HG02973 (cell line): ENCODE measurements around the gene ZFR2.

Source experiments
- ATAC-seq: cut with Tn5 transposase; IDR thresholded peaks from one replicate; pipeline ENCODE4 v1.9.1; 2021; ENCODE audit warnings: moderate library complexity; ENCODE audit not compliant: unreplicated experiment

Gene ZFR2

DNA sequence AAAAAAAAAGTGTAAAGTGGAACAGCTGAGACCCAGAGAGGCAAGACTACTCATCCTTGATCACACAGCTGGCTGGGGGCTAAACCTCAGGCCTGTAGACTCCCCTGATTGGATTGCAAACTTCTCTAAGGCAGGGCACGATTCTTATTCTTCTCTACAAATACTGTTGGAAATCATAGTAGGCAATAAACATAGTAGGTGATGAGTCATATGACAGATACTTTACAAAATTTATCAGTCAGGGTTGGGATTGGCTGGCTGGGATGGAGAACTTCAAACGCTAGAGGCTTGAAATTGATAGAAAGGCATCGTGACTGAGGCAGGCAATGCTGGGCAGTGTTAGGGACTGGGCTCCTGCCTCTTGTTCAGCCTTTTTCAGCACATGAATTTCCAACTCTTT is 76.7 kb downstream of the ZFR2 start:
- ATAC-seq = no peak

DNA sequence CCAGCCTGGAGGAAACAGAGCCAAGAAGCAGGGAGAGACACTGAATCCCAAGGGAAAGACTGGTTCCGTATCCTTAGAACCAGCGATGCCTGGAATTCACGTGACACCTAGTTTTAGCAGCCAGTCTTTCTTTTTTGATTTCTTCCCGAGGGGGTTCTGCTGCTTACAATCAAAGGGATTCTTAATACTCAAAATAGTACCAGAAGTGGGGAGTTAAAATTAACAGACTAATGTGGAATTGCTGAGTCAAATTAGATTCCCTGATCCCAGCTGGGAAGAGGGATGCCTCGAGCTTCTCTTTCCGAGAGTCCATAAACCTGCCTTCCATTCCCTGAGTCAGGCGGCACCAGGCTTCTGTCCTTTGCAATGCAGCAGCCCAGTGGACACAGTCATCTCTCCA is 77.9 kb downstream of the ZFR2 start:
- no peak for ATAC-seq

DNA sequence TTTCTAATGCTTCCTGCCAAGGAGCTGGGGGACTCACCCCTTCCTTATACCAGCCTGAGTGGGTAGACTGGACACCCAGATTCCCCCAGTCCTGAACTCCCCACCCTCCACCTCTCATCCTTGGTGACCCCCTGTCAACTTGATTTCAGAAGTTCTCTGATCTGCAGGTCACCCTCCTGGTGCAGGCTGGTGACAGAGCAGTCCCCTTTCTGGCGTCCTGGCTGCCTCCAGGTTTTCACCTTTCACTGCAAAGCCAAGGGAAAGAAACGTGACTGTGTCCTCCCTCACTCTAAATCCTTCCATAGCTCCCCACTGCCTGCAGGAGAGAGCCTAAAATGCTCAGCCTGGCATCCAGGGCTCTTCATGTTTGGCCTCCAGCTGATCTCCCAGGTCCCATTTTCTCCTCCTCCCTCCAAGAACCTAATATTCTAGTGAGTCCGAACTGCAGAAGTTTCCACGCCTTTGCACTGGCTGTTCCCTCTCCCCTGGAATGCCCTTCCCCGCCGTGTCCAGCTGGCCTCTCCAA is 78.6 kb downstream of the ZFR2 start:
- no peak for ATAC-seq

DNA sequence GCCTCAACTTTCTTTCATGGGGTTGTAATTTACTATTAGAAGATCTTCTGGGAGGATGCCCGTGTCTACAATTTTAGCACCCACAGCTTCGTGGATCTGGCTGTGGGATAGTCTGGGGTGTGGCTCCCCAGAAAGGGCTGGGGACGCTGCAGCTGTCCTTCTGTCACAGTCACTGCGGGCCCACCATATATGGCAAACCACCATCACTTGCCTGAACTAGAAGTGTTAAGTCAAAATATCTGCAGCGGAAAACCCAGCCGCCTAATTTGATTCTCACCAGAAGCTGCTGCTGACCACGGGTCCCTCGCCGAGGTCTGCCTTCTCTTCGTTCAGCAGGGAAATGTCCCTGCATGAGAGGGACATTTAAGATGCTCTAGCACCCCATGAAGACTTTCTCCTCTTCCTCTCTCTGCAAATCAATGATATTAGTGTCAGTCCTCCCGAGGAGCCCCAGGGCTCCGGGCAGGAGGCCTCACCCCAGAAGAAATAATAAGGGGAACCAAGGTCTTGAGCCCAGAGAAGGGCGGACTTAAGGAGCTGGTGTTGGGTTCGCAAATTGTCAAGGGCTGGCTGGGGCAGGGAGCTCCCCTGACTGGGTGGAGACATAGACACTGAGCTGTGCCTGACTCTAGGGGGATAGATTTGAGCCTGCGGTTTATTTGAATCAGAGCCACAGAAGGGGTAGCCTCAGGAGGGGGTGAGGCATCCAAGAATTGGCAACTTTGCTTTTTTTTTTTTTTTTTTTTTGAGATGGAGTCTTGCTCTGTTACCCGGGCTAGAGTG is 79.7 kb downstream of the ZFR2 start:
- ATAC-seq = no peak

DNA sequence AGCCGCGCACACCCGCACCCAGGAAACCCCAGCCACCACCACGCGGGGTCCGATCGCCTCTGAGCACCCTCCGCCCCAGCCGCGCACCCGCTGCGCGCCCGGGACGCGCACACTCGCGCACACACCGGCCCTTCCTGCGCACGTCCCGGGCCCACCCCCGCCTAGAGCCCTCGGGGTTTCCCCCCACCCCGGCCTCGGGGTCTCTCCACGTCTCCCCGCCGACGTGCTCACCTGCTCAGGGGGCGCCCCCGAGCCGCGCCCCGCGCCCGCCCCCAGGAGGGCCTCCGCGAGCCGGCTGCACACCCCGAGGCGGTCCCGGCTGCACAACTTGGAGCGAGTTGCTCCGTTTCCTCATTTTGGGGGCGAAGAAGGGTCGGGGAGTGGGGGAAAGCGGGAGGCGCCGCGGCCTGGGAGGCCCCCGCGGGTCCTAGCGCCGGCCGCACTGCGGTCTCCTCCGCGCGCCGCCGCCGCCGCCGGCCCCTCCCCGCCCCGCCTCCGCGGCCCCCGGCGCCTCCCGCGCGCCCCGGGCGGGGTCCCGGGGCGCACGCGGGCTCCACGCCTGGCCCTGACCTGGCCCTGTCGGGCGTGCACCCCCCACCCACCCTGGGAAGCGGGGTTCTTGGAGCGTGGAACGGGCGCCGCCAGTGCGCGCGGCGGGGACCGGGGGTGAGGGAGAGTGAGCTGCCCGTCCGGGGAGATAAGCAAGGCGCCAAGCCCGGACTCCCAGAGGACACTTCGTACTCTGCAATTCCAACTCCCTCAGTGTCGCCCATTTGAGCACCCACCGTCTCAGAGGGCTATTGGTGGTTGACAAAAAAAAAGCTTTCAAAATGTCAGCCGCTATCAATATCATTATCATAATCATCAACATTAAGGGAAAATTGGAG is 82.7 kb downstream of the ZFR2 start, which contains the start of gene MATK:
MATK (minus strand) TSS at position 444 of the 887 bp plus-strand sequence. CDS start 1,246 bp downstream, outside the sequence.
- ATAC-seq = no peak

DNA sequence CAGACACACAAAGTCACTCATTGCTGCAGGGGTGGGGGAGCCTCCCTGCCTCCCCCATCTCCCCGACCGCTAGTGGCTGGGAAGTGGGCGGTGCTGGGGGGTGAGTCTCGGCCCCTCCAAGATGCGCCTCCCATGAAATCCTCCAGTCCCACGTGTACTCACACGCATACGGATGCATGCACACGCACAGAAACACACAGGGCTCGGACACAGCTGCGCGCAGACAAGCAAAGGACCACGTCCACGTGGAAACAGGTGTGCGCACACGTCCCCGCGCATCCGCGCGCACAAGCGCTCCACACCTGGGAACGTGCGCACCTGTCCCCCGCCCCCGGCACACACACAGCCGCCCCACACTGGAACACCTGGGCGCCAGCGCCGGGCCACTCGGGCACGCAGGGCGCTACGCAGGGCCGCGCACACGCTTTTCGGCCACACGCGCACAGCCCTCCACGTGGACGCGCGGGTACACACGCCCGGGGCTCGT is 83.3 kb downstream of the ZFR2 start:
- ATAC-seq = no peak

DNA sequence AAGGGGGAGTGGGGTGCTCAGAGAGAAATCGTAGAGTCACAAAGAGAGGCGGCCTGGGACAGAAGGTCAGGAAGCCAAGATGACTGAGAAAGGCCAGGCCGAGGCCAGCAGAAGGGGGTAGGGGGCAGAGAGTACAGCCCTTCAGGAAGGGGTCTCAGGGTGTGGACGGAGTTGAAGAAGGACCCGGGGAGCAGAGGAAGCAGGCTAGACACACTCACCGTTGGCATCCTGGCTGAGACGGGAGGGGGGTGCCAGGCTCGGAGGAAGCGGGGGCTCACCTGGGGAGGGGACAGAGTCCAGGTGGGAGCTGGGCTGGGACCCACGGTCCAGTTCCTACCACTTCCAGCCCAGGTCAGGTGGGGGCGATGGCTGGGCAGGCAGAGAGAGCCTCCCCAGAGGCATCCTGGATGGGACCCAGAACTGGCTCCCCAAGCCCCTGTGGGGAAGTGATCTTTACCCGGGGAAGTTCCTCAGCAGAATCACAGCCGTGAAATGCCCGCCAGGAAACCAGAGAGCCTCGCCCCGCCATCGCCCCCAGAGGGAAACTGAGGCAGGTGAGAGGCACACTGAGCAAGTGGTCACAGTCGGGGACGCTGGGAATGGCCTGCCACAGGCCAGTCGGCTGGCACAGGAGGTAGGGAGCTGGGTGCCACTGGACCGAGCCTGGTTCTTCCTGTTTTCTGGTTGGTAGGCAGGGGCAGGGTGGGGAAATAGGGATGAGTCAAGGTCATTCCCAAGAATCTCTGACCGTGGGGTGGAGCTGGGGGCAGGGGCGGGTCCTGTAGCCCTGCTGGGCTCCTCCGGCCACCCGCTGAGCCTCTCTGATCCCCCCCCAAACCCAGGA is 84.0 kb downstream of the ZFR2 start:
- no peak for ATAC-seq

DNA sequence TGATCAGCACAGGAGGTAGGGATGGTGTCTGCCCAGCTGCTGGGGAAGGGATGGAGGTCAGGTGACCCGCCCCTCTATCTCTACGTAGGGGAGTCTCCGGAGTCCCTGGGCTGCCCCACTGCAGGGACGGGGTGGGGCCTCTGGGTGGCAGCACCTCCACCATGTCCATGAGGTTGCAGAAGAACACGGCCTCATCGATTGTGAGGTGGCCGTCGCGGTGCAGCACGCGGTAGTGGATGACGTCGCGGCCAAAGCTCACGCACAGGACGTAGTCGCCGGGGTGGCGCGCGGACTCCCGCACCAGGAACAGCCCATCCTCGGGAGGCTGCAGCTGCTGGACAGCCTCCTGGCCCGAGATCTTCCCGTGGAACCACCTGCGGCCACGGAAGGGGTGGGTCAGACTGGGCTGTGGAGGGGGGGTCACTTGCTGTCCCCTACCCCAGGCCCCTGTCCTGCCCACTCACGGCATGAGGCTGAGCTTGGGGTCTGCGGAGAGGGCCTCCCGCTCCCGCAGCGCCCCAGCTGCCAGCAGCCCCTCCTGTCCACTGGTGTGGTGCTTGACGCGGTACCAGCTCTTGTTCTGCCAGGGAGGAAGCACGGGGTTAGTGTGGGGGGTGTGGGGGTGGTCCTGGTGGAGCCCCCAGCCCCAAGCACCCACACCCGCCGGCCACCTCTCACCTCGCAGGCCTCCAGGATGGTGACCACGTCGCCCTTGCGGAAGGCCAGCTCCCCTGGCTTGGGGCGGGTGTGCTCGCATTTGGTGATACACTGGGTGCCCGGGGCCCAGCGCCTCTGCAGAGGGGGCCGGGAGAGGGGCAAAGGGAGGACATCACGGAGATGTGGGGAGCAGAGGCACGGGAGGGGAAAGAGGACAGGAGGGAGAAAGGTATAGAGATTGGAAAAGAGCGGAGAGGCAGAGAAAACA is 84.9 kb downstream of the ZFR2 start:
- ATAC-seq = no peak

DNA sequence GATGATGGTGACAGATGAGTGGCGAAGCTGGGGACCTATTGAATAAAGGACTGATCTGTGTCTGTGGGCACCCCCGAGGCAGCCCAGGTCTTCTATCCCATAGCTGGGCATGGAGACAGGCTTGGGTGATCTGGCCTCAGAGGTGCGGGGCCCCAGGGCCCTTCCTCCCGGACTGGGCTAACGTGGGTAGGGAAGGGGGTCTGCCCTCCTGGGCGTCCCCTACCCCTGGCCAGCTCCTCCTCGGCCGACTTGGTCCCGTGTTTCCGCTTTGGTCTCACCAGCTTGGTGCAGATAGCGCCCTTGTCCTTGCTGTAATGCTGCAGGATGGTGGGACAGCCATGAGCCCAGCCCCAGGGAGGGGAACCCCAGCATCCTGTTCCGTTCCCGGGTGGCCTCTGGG is 85.9 kb downstream of the ZFR2 start:
- ATAC-seq = no peak

DNA sequence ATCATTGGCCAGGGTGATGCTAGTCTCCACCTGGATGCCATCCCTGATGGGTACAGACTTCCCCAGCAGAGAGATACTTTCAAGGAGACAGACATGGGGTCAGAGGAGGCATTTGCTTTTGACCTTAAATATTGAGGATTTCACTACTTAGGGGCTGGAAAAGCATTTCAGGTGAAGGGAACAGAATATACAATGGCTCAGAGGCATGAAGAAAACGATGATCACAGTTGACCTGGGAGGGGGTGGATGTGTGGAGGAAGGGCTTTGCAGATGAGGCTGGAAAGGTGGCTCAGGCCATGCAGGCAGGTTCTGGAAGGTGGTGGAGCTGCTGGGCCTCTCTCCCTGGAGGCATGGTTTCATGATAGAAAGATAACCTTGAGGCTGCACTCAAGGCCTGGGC is 86.5 kb downstream of the ZFR2 start:
- no peak for ATAC-seq

DNA sequence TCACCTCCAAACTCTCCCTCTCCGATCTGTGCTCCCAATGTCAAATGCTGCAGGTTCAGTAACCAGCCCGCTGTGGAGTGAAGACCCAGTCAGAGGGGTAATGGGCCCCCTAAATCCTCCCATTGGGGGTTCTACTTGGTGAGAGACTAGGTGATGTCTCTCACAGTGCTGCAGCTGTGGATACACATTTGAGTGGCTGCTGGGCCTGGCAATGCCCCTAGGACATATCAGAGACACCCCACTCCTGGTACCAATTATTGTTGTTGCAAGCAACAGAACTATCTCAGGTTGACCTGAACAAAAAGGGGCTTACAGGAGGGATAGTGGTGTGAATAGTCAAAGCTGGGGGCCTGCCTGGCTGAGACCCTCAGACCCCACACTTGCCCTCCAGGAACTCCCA is 87.2 kb downstream of the ZFR2 start:
- no peak for ATAC-seq

DNA sequence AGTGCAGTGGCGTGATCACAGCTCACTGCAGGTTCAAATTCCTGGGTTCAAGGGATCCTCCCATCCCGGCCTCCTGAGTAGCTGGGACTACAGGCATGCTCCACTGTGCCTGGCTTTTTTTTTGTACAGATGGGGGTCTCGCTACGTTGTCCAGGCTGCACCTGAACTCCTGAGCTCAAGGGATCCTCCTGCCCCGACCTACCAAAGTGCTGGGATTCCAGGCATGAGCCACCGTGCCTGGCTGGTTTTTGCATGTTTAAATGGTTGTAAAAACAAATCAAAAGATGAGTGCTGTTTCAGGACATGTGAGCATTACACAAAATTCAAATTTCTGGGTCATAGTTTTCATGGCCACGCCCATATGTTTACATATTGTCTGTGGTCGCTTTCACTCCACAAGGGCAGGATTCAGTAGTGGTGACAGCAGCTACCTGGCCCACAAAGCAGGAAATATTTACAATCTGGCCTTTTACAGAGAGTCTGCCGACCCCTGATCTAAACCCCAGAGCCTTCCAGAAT is 88.0 kb downstream of the ZFR2 start:
- ATAC-seq = no peak

DNA sequence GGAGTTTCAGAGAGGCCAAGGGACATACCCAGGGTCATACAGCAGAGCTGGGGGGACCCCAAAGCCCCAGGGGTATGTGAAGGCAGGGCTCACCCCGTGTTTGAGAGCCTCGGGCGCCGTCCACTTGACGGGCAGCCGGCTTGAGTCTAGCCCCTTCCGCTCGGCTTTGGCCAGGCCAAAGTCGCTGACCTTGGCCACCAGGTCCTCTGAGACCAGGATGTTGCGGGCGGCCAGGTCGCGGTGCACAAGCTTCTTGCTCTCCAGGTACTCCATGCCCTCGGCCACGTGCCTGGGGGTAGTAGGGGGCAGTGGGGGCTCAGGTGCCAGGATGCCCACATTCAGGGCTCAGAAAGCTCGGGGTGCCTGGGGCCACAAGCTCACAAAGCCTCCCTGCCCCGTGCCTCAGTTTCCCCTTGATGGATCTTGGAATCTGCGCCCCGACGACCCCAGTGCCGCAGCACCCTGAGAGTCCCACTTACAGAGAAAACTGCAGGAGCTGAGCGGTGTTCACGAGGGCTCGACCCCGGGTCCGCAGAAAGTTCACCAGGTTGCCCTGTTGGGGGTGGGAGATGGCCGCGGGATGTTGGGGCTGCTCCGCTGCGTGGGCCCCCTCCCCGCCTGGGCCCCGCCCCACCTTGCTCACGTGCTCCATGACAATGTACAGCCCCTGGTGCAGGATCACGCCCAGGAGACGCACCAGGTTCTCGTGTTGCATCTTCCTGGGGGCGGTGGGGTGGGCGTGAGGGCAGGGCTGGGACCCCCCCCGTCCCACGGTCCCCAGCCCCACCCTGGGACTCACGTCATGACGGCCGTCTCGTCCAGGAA is 89.7 kb downstream of the ZFR2 start:
- no peak for ATAC-seq

DNA sequence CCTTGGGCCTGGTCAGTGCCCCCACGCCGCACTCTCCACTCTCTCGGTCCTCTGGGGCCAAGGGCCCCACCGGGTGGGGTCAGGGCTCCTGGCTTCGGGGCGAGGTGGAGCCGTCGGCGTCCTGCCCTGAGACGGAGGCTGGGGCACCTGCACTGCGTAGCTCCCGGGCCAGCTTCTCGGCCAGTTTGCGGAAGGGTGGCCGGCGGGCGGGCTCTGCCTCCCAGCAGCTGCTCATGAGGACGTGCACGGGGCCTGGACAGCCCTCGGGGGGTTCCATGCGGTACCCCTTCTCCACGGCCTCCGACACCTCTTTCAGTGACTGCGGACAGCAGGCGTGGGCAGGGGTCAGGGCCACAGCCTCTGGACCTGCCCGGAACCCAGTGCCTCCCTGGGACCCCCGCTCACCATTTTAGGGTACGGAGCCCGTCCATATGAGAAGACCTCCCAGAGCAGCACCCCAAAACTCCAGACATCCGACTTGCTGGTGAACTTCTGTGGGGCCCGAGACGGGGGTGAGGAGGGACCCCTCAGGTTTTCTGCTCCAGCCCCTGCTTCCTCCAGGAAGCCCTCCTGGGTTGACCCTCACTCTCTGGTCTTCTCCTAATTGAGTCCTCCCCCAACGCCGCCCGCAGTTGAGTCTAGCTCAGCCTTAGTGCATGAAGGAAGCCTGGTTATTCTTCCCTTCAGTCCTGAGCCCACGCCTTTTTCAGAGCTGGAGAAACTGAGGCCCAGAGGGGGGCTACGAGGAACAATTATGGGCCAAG is 90.6 kb downstream of the ZFR2 start:
- no peak for ATAC-seq

DNA sequence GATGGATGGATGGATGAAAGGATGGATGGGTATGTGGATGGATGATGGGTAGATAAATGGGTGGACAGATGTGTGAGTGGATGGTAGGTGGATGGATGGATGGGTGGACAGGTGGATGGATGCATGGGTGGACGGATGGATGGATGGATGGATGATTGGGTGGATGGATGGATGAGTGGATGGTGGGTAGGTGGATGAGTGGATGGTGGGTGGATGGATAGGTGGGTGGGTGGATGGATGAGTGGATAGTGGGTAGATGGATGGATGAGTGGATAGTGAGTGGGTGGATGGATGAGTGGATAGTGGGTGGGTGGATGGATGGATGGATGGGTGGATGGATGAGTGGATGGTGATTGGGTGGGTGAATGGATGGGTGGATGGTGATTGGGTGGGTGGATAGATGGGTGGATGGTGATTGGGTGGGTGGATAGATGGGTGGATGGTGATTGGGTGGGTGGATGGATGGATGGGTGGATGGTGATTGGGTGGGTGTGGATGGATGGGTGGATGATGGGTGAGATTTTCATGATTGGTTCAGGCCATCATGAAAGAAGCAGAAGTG is 92.3 kb downstream of the ZFR2 start:
- ATAC-seq = no peak

DNA sequence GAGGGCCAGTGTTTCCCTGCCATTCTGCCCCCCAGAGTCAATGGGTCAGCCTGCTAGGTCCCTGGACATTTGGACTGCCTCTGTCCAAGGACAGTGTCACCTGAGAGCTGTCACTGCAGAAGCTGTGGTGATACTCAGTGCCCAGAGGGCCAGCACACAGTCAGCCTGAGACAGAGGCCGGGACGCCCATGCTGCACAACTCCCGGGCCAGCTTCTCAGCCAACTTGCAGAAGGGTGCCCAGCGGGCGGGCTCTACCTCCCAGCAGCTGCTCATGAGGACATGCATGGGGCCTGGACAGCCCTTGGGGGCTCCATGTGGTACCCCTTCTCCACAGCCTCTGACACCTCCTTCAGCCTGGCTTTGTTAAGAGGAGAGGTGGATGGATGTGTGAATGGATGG is 93.0 kb downstream of the ZFR2 start:
- ATAC-seq = no peak

DNA sequence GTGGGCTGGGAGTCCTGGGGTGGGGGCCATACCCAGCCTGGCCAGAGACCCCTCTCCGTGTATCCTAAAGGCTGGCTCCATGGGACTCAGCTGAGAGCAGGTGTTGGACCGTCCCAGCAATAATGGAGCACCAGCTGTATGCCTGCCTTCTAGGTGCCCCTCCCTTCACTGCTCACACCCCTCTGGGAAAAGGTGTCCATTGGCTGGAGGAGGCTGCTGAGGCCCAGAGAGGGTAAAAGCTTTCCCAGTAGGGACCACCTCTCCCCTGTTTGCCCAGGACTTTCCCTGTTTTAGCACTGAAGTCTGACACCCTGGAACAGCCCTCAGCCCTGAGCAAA is 93.5 kb downstream of the ZFR2 start:
- ATAC-seq = no peak
